HCT116 (cell line): ENCODE data around the gene HIBADH. TPM values are rescaled to one million over a fixed set of nuclear protein-coding genes. Genes with fewer than 3 reads are reported as not detected.

Experiments used
- ATAC-seq: fragments of 200-7000 bp; cut with Tn5 transposase; 2 replicates; pipeline ENCODE4 v1.9.1; 2020; ENCODE audit warnings: mild to moderate bottlenecking, moderate library complexity
- BruUV-seq: library from RNA; stranded (reverse); fragments of 400-500 nt; replicated peaks from 2 replicates; lab custom pipeline; 2021; lab: Mats Ljungman, UMichigan
- CTCF ChIA-PET: fragments of 300-600 bp; sonication (Branson Sonifier 250); formaldehyde crosslinking; loops from one replicate; lab custom pipeline; 2021; ENCODE audit warnings: antibody characterized with exemption; lab: Charles Lee
- POLR2A ChIA-PET: fragments of 300-600, 350-600 bp; sonication (Branson Sonifier 250); formaldehyde crosslinking; loops from one replicate; lab custom pipeline; 2021; ENCODE audit warnings: antibody characterized with exemption; lab: Charles Lee
- RAD21 ChIA-PET, 2 experiments: fragments of 300-600 bp; sonication (Branson Sonifier 250); formaldehyde crosslinking; loops; one replicate each; lab custom pipeline; 2023; ENCODE audit warnings: low total read pairs in 2 of 2; ENCODE audit not compliant: uncharacterized antibody in 2 of 2, unreplicated experiment in 2 of 2, low non-redundant PET in 1 of 2; lab: Charles Lee
- DNase-seq: peaks from one replicate; pipeline ENCODE4 v3.0.0-alpha.2; 2010; ENCODE audit warnings: low read depth, low spot score
- H2AFZ ChIP-seq: fragments of 200-600 bp; shearing (Covaris generic), sonication (generic); 2 replicates; pipeline ENCODE4 v1.6.1; 2017; ENCODE audit warnings: low read depth, mixed run types, mixed read lengths, antibody characterized with exemption, low read length; ENCODE audit not compliant: poor library complexity, severe bottlenecking
- H3K27ac ChIP-seq: 2 replicates; pipeline ENCODE4 v1.5.1; 2012; ENCODE audit warnings: low read depth, low read length
- H3K27me3 ChIP-seq: fragments of 200-600 bp; sonication (generic); 2 replicates; pipeline ENCODE4 v1.6.1; 2016; ENCODE audit warnings: mixed run types, low read length, mixed read lengths; ENCODE audit not compliant: insufficient read depth
- H3K36me3 ChIP-seq, 2 experiments: fragments of 200-500 bp in 1 of 2; fragments of 200-600 bp in 1 of 2; sonication (Bioruptor generic) in 1 of 2; sonication (generic) in 1 of 2; 2 replicates each; pipeline versions ENCODE4 v1.5.1 to v1.6.1; 2014 to 2016; ENCODE audit warnings: low read length in 2 of 2, inconsistent platforms in 1 of 2, mixed read lengths in 1 of 2, mixed run types in 1 of 2; ENCODE audit not compliant: insufficient read depth in 2 of 2, control insufficient read depth in 1 of 2
- H3K4me1 ChIP-seq, 2 experiments: fragments of 200-600 bp in 1 of 2; sonication (generic) in 1 of 2; 2 replicates each; pipeline versions ENCODE4 v1.5.1 to v1.6.1; 2012 to 2017; ENCODE audit warnings: low read length in 2 of 2, inconsistent platforms in 1 of 2, mild to moderate bottlenecking in 1 of 2, mixed read lengths in 1 of 2, mixed run types in 1 of 2, moderate library complexity in 1 of 2; ENCODE audit not compliant: insufficient read depth in 2 of 2, control insufficient read depth in 1 of 2
- H3K4me2 ChIP-seq: fragments of 200-600 bp; sonication (generic); 2 replicates; pipeline ENCODE4 v1.6.1; 2017; ENCODE audit warnings: mixed run types, low read length, mixed read lengths
- H3K4me3 ChIP-seq, 2 experiments: fragments of 200-600 bp in 1 of 2; sonication (generic) in 1 of 2; replicated peaks in 1 of 2; 2 replicates each; pipeline ENCODE4 v1.5.1; 2011 to 2016; ENCODE audit warnings: low read length in 2 of 2, control low read depth in 1 of 2, low read depth in 1 of 2, mild to moderate bottlenecking in 1 of 2, mixed read lengths in 1 of 2, mixed run types in 1 of 2
- H3K79me2 ChIP-seq: fragments of 200-600 bp; sonication (generic); 2 replicates; pipeline ENCODE4 v1.6.1; 2017; ENCODE audit warnings: mild to moderate bottlenecking, mixed run types, low read length, moderate library complexity, mixed read lengths; ENCODE audit not compliant: insufficient read depth
- H3K9ac ChIP-seq: fragments of 200-600 bp; sonication (generic); 2 replicates; pipeline ENCODE4 v1.6.1; 2016; ENCODE audit warnings: low read length, mixed read lengths
- H3K9me2 ChIP-seq: fragments of 200-600 bp; sonication (generic), shearing (Covaris generic); 2 replicates; pipeline ENCODE4 v1.6.1; 2017; ENCODE audit warnings: mixed run types, mild to moderate bottlenecking, moderate library complexity; ENCODE audit not compliant: insufficient read depth
- H3K9me3 ChIP-seq, 2 experiments: fragments of 200-500 bp in 1 of 2; fragments of 200-600 bp in 1 of 2; sonication (Bioruptor generic) in 1 of 2; sonication (generic) in 1 of 2; 2 replicates each; pipeline ENCODE4 v1.6.1; 2014 to 2017; ENCODE audit warnings: low read length in 2 of 2, mixed read lengths in 2 of 2, inconsistent platforms in 1 of 2, low read depth in 1 of 2, mild to moderate bottlenecking in 1 of 2, mixed run types in 1 of 2, moderate library complexity in 1 of 2; ENCODE audit not compliant: control insufficient read depth in 1 of 2, insufficient read depth in 1 of 2
- H4K20me1 ChIP-seq: fragments of 200-600 bp; sonication (generic), shearing (Covaris generic); 2 replicates; pipeline ENCODE4 v1.6.1; 2017; ENCODE audit warnings: mixed run types, mild to moderate bottlenecking, moderate library complexity; ENCODE audit not compliant: insufficient read depth
- CBX3 ChIP-seq: IDR thresholded peaks from 2 replicates; pipeline ENCODE4 v1.6.1; 2012; ENCODE audit warnings: low read depth
- CEBPB ChIP-seq: IDR thresholded peaks from 2 replicates; pipeline ENCODE4 v1.6.1; 2012; ENCODE audit warnings: low read depth
- EZH2phosphoT487 ChIP-seq: fragments of 200-600 bp; IDR thresholded peaks from 2 replicates; pipeline ENCODE4 v1.6.1; 2018; ENCODE audit warnings: antibody characterized with exemption, borderline replicate concordance
- FOSL1 ChIP-seq: IDR thresholded peaks from 2 replicates; pipeline ENCODE4 v1.6.1; 2012; ENCODE audit warnings: low read depth
- JUND ChIP-seq: IDR thresholded peaks from 2 replicates; pipeline ENCODE4 v1.6.1; 2012
- POLR2A ChIP-seq: IDR thresholded peaks from 2 replicates; pipeline ENCODE4 v1.7.0; 2011; ENCODE audit warnings: borderline replicate concordance; ENCODE audit not compliant: insufficient read depth, insufficient read length; ENCODE audit errors: extremely low read depth
- POLR2AphosphoS5 ChIP-seq: IDR thresholded peaks from 2 replicates; pipeline ENCODE4 v1.6.1; 2011; ENCODE audit warnings: mild to moderate bottlenecking, low read depth, low read length, moderate library complexity
- RAD21 ChIP-seq: IDR thresholded peaks from 2 replicates; pipeline ENCODE4 v1.6.1; 2012; ENCODE audit warnings: low read depth, mild to moderate bottlenecking
- SP1 ChIP-seq: IDR thresholded peaks from 2 replicates; pipeline ENCODE4 v1.6.1; 2012; ENCODE audit warnings: low read depth
- TCF7L2 ChIP-seq: IDR thresholded peaks from 2 replicates; pipeline ENCODE4 v1.7.0; 2011; ENCODE audit warnings: borderline replicate concordance, inconsistent platforms; ENCODE audit not compliant: insufficient read depth, insufficient read length; ENCODE audit errors: extremely low read depth
- YY1 ChIP-seq: IDR thresholded peaks from 2 replicates; pipeline ENCODE4 v1.6.1; 2011; ENCODE audit warnings: low read length, low read depth, moderate library complexity, mild to moderate bottlenecking; ENCODE audit not compliant: insufficient replicate concordance; ENCODE audit errors: extremely low read depth
- ZNF274 ChIP-seq: fragments of 200-500 bp; sonication (Bioruptor generic); IDR thresholded peaks from 2 replicates; pipeline ENCODE4 v1.6.1; 2014; ENCODE audit warnings: mild to moderate bottlenecking, low read depth, low read length, inconsistent platforms
- intact Hi-C: fragments of 100-400 bp; cut with micrococcal nuclease; formaldehyde crosslinking; loops from 2 replicates; pipeline ENCODE4 v1.10.0; 2022
- total RNA-seq: library from RNA; stranded (reverse); gene quantifications from one replicate; pipeline ENCODE4 v1.2.1, GENCODE V29; 2021; ENCODE audit not compliant: unreplicated experiment
- TF ChIP-seq, protein P1 (sequence below): IDR thresholded peaks from 2 replicates; pipeline ENCODE4 v1.6.1; 2012
- TF ChIP-seq, protein P2 (sequence below), 3 experiments: fragments of 200-600 bp in 1 of 3; sonication (generic) in 1 of 3; IDR thresholded peaks in 2 of 3; conservative IDR thresholded peaks in 1 of 3; 2 replicates each; pipeline ENCODE4 v1.5.1; 2012 to 2017; ENCODE audit warnings: low read depth in 2 of 3, low read length in 2 of 3, antibody characterized with exemption in 1 of 3, borderline replicate concordance in 1 of 3, control low read depth in 1 of 3, mild to moderate bottlenecking in 1 of 3, mixed read lengths in 1 of 3, mixed run types in 1 of 3, moderate library complexity in 1 of 3; ENCODE audit not compliant: insufficient read depth in 1 of 3
- TF ChIP-seq, protein P3 (sequence below): IDR thresholded peaks from 2 replicates; pipeline ENCODE4 v1.6.1; 2012
- TF ChIP-seq, protein P4 (sequence below): IDR thresholded peaks from 2 replicates; pipeline ENCODE4 v1.6.1; 2012; ENCODE audit warnings: low read depth

Gene HIBADH
- total RNA-seq, 1 experiment from 2014 or later: 32.4 TPM

DNA sequence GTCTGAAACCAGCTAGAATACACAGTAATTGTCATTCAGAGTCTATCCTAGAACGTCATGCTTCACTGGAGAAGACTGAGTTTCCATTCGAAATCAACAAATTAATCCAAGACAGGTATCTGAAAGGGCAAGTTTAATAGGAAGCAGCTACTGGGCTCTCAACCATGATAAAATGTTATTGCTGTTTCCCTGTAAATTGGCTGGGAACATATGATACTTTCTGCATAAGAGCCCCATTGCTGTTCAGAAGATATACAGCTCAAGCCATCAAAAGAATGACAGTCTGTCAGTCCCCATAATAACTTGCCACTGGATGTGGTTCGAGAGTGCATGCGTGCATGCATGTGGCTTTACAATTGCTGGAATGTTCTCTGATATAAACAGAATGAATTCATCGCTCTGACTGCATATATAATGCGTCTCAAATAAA is 129.0 kb downstream of the HIBADH start:
- Histone ChIP-seq H3K27ac (no peak overlapping the region), H3K9me2 (no peaks in the 10 kb centered on the region), H3K4me2 (no peak overlapping the region), H3K4me1 (no peaks in the 10 kb centered on the region), H3K4me3 (no peak overlapping the region), H3K27me3 (no peaks in the 10 kb centered on the region), H4K20me1 (no peaks in the 10 kb centered on the region), H3K79me2 (no peaks in the 10 kb centered on the region), H3K9ac (no peak overlapping the region), H2AFZ (no peak overlapping the region), H3K9me3 (no peaks in the 10 kb centered on the region), H3K36me3 (peaks cover 0 to 2% of the 10 kb centered on the region in 2 experiments; a peak in 1 of 4 replicates)
- ChIA-PET RAD21 (no interaction called here), CTCF (no interaction called here), POLR2A (no interaction called here)
- TF ChIP-seq, protein P1, sequence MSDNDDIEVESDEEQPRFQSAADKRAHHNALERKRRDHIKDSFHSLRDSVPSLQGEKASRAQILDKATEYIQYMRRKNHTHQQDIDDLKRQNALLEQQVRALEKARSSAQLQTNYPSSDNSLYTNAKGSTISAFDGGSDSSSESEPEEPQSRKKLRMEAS: no peak
- TF ChIP-seq JUND: no peak
- TF ChIP-seq POLR2A: no peak
- TF ChIP-seq ZNF274: no peak
- TF ChIP-seq, protein P2, sequence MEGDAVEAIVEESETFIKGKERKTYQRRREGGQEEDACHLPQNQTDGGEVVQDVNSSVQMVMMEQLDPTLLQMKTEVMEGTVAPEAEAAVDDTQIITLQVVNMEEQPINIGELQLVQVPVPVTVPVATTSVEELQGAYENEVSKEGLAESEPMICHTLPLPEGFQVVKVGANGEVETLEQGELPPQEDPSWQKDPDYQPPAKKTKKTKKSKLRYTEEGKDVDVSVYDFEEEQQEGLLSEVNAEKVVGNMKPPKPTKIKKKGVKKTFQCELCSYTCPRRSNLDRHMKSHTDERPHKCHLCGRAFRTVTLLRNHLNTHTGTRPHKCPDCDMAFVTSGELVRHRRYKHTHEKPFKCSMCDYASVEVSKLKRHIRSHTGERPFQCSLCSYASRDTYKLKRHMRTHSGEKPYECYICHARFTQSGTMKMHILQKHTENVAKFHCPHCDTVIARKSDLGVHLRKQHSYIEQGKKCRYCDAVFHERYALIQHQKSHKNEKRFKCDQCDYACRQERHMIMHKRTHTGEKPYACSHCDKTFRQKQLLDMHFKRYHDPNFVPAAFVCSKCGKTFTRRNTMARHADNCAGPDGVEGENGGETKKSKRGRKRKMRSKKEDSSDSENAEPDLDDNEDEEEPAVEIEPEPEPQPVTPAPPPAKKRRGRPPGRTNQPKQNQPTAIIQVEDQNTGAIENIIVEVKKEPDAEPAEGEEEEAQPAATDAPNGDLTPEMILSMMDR (IDR thresholded peaks at IDR 0.05 in 2 of 3, conservative IDR thresholded peaks at IDR 0.05 in 1 of 3; ENCODE audit: borderline replicate concordance in 1 of 3, insufficient read depth in 1 of 3, low read depth in 2 of 3, low read length in 2 of 3): no peak
- TF ChIP-seq TCF7L2: no peak
- TF ChIP-seq CBX3: no peak
- no peak for TF ChIP-seq YY1
- TF ChIP-seq POLR2AphosphoS5: no peak
- TF ChIP-seq CEBPB: no peak
- TF ChIP-seq, protein P3, sequence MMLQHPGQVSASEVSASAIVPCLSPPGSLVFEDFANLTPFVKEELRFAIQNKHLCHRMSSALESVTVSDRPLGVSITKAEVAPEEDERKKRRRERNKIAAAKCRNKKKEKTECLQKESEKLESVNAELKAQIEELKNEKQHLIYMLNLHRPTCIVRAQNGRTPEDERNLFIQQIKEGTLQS: no peak
- no peak for TF ChIP-seq SP1
- TF ChIP-seq EZH2phosphoT487: no peak
- no peak for TF ChIP-seq FOSL1
- TF ChIP-seq RAD21: no peak
- TF ChIP-seq, protein P4, sequence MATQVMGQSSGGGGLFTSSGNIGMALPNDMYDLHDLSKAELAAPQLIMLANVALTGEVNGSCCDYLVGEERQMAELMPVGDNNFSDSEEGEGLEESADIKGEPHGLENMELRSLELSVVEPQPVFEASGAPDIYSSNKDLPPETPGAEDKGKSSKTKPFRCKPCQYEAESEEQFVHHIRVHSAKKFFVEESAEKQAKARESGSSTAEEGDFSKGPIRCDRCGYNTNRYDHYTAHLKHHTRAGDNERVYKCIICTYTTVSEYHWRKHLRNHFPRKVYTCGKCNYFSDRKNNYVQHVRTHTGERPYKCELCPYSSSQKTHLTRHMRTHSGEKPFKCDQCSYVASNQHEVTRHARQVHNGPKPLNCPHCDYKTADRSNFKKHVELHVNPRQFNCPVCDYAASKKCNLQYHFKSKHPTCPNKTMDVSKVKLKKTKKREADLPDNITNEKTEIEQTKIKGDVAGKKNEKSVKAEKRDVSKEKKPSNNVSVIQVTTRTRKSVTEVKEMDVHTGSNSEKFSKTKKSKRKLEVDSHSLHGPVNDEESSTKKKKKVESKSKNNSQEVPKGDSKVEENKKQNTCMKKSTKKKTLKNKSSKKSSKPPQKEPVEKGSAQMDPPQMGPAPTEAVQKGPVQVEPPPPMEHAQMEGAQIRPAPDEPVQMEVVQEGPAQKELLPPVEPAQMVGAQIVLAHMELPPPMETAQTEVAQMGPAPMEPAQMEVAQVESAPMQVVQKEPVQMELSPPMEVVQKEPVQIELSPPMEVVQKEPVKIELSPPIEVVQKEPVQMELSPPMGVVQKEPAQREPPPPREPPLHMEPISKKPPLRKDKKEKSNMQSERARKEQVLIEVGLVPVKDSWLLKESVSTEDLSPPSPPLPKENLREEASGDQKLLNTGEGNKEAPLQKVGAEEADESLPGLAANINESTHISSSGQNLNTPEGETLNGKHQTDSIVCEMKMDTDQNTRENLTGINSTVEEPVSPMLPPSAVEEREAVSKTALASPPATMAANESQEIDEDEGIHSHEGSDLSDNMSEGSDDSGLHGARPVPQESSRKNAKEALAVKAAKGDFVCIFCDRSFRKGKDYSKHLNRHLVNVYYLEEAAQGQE: no peak
- intact Hi-C loops: no loop called here
- no peak for DNase-seq
- no TSS peak for BruUV-seq
- ATAC-seq: no peak
